Measurements from ENCODE around the gene FGF2. TPM values are rescaled to one million over a fixed set of nuclear protein-coding genes. Genes with fewer than 3 reads are reported as not detected.

The FGF2 gene
- total RNA-seq, 1 experiment from 2014 or later = 99.0 TPM

GRCh38 chr4:122793811-122794210 is 32.8 kb upstream of the FGF2 start:
- no peak overlapping the region for H2AFZ ChIP-seq (ENCODE audit: low read length)
- Mint-ChIP-seq H3K36me3 (ENCODE audit: insufficient read depth in 1 of 3, low read depth in 3 of 3) (peaks cover 0 to 14% (median 0%) of the 10 kb centered on the region in 3 experiments; a peak in 2 of 7 replicates), H3K4me1 (peaks cover 61 to 63% of the 10 kb centered on the region in 2 experiments), H3K9me3 (peaks cover 0 to 2% of the 10 kb centered on the region in 2 experiments; a peak in 1 of 5 replicates), H3K27me3 (ENCODE audit: low read depth) (no peaks in the 10 kb centered on the region), H3K27ac (no peak overlapping the region), H3K4me3 (no peak overlapping the region)
- H3K18ac ChIP-seq (ENCODE audit: insufficient read length, low read depth, low read length) = no peak overlapping the region
- H3K23ac ChIP-seq (ENCODE audit: insufficient read length, low read depth, low read length) = no peak overlapping the region
- no peak overlapping the region for H3K4me2 ChIP-seq (ENCODE audit: insufficient read depth, insufficient read length, low read length)
- H4K20me1 ChIP-seq (ENCODE audit: control insufficient read depth, insufficient read depth, insufficient read length) = no peaks in the 10 kb centered on the region
- no peak overlapping the region for H2AK5ac ChIP-seq (ENCODE audit: insufficient read length, low read length)
- H3K27me3 ChIP-seq (ENCODE audit: insufficient read depth, low read length) = no peaks in the 10 kb centered on the region
- no peak overlapping the region for H3K56ac ChIP-seq (ENCODE audit: insufficient read length, low read depth, low read length)
- no peak for TF ChIP-seq CTCF (conservative IDR thresholded peaks at IDR 0.05)
- H3K27ac ChIP-seq (ENCODE audit: insufficient read length, low read depth, low read length) = no peak overlapping the region
- no peak overlapping the region for H2BK5ac ChIP-seq (ENCODE audit: insufficient read length, low read length)
- no peaks in the 10 kb centered on the region for H3K9me3 ChIP-seq (ENCODE audit: control insufficient read depth, low read depth, low read length)
- H3K4me1 ChIP-seq (ENCODE audit: insufficient read depth, low read length) = peaks cover 21% of the 10 kb centered on the region
- H2BK120ac ChIP-seq (ENCODE audit: low read depth, low read length, poor library complexity, severe bottlenecking) = no peak overlapping the region
- H3K14ac ChIP-seq (ENCODE audit: insufficient read depth, low read length) = no peak overlapping the region
- H2BK12ac ChIP-seq (ENCODE audit: insufficient read length, low read depth, low read length) = no peak overlapping the region
- no peak overlapping the region for H4K8ac ChIP-seq (replicated peaks; ENCODE audit: insufficient read length, low read depth, low read length)
- no peak overlapping the region for H4K5ac ChIP-seq (ENCODE audit: insufficient read length, low read depth, low read length)
- no peaks in the 10 kb centered on the region for H3K79me1 ChIP-seq (ENCODE audit: insufficient read depth, low read depth, low read length, poor library complexity, severe bottlenecking)
- no peak overlapping the region for H2BK15ac ChIP-seq (ENCODE audit: low read depth, low read length)
- no peak overlapping the region for H3K9ac ChIP-seq (ENCODE audit: extremely low read depth, insufficient read length, low read length)
- no peaks in the 10 kb centered on the region for H3K79me2 ChIP-seq (ENCODE audit: insufficient read depth, low read length)
- H3T11ph ChIP-seq (ENCODE audit: low read length) = no peak overlapping the region
- no peak overlapping the region for H3K4ac ChIP-seq (ENCODE audit: low read depth, low read length)
- H2BK20ac ChIP-seq (ENCODE audit: low read depth, low read length, poor library complexity, severe bottlenecking) = no peak overlapping the region
- H4K91ac ChIP-seq (ENCODE audit: insufficient read length, low read depth, low read length) = no peak overlapping the region
- no peaks in the 10 kb centered on the region for H3K23me2 ChIP-seq (ENCODE audit: insufficient read length, low read depth, low read length, poor library complexity, severe bottlenecking)
- no peak for DNase-seq

Measured in H9 (cell line).